Measurements from ENCODE around the gene PLIN5.

DNA sequence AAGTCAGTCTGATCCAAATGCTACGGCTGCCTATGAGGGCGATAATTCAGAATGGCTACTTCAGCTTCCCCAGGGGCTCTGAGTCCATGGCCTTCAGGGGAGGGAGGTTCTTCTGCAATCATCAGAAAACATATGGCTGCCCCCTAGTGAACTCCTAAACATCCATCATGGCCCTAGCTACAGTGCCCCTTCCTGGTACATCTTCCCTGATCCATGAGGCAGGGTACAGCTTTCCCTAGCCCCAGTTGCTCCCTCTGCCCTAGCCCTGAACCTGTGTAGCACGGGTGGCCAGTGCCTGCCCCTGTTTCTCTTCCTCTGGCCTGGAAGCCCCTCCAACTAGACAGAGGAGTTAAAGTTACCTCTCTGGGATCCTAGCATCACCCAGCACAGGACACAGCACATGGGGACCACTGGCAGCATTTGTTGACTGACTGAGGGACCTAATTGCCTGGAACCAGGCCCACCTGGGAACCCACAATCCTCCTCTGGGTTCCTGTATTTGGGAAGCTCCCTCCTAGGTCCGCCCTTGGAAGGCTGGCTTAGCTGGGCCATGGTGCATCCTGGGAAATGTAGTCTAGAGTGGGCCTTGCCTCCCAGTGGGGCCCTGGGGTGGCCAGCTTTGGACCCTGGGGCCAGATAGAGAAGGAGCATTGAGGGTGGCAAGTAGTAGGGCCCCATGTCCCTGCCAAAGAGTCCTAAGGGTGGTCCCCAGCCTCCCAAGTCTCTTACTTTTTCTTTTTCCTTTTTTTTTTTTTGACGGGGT, 42.2 kb upstream of the PLIN5 start:
- TF ChIP-seq, protein P1, sequence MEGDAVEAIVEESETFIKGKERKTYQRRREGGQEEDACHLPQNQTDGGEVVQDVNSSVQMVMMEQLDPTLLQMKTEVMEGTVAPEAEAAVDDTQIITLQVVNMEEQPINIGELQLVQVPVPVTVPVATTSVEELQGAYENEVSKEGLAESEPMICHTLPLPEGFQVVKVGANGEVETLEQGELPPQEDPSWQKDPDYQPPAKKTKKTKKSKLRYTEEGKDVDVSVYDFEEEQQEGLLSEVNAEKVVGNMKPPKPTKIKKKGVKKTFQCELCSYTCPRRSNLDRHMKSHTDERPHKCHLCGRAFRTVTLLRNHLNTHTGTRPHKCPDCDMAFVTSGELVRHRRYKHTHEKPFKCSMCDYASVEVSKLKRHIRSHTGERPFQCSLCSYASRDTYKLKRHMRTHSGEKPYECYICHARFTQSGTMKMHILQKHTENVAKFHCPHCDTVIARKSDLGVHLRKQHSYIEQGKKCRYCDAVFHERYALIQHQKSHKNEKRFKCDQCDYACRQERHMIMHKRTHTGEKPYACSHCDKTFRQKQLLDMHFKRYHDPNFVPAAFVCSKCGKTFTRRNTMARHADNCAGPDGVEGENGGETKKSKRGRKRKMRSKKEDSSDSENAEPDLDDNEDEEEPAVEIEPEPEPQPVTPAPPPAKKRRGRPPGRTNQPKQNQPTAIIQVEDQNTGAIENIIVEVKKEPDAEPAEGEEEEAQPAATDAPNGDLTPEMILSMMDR (IDR thresholded peaks at IDR 0.05): no peak
- TF ChIP-seq POLR2A (IDR thresholded peaks at IDR 0.05): no peak
